Measurements from ENCODE around the gene TMEM86B.

Gene TMEM86B

GRCh38 chr19:55262359-55262758 is 33.8 kb upstream of the TMEM86B start:
- no peak overlapping the region for H3K4me3 ChIP-seq (ENCODE audit: low read depth, low read length)
- no peak for TF ChIP-seq CTCF (IDR thresholded peaks at IDR 0.05; ENCODE audit: borderline replicate concordance, insufficient read depth, low read depth, low read length)

- TF ChIP-seq CTCF (IDR thresholded peaks at IDR 0.05; ENCODE audit: borderline replicate concordance, insufficient read depth, low read depth, low read length), result no peak
- no peak overlapping the region for H3K4me3 ChIP-seq (ENCODE audit: low read depth, low read length)
Measured at GRCh38 chr19:55261671-55262126, 33.1 kb upstream of the TMEM86B start.

GRCh38 chr19:55259540-55260210 is 31.1 kb upstream of the TMEM86B start:
- TF ChIP-seq CTCF (IDR thresholded peaks at IDR 0.05; ENCODE audit: borderline replicate concordance, insufficient read depth, low read depth, low read length), result no peak

GRCh38 chr19:55258828-55259539 is 30.4 kb upstream of the TMEM86B start, which contains the start of gene PPP6R1:
Gene PPP6R1 (minus strand): TSS chr19:55259017. CDS start chr19:55247103, 11,914 bp downstream.
- peak within 1 kb of the TSS; percentile 99 for H3K4me3 ChIP-seq (ENCODE audit: low read depth, low read length)
- no peak for TF ChIP-seq CTCF (IDR thresholded peaks at IDR 0.05; ENCODE audit: borderline replicate concordance, insufficient read depth, low read depth, low read length)

More at GRCh38 chr19:55259540-55260210, 31.1 kb upstream of the TMEM86B start:
- peak overlapping the region; percentile 99 for H3K4me3 ChIP-seq (ENCODE audit: low read depth, low read length)

- H3K4me3 ChIP-seq (ENCODE audit: low read depth, low read length), result peak overlapping the region; percentile 99
- no peak for TF ChIP-seq CTCF (IDR thresholded peaks at IDR 0.05; ENCODE audit: borderline replicate concordance, insufficient read depth, low read depth, low read length)
Measured at GRCh38 chr19:55258476-55258827, 29.9 kb upstream of the TMEM86B start.

- TF ChIP-seq CTCF (IDR thresholded peaks at IDR 0.05; ENCODE audit: borderline replicate concordance, insufficient read depth, low read depth, low read length), result no peak
- peak overlapping the region; percentile 99 for H3K4me3 ChIP-seq (ENCODE audit: low read depth, low read length)
Measured at GRCh38 chr19:55257461-55258420, 29.2 kb upstream of the TMEM86B start.

Measured in GM12875 (cell line).